Chondrocyte (in vitro differentiated cells): ENCODE results near the gene DOCK6. TPM values are rescaled to one million over a fixed set of nuclear protein-coding genes. Genes with fewer than 3 reads are reported as not detected.
A peak's percentile ranks its signal among the peaks of the same experiment; 100 is the strongest.

ENCODE experiments used
- DNase-seq: peaks from one replicate; pipeline ENCODE4 v3.0.0; 2021; ENCODE audit warnings: mixed read lengths, low spot score
- H3K27ac Mint-ChIP-seq: one replicate; pipeline ENCODE4 v1.8.0; 2021; ENCODE audit warnings: mild to moderate bottlenecking, moderate library complexity, mixed read lengths; ENCODE audit not compliant: unreplicated experiment
- H3K27me3 Mint-ChIP-seq: 2 replicates; pipeline ENCODE4 v1.8.0; 2021; ENCODE audit warnings: low read depth, mixed read lengths
- H3K36me3 Mint-ChIP-seq: 2 replicates; pipeline ENCODE4 v1.8.0; 2021; ENCODE audit warnings: low read depth, mixed read lengths
- H3K4me1 Mint-ChIP-seq: 2 replicates; pipeline ENCODE4 v1.8.0; 2021; ENCODE audit warnings: low read depth, mild to moderate bottlenecking, mixed read lengths
- H3K4me3 Mint-ChIP-seq: one replicate; pipeline ENCODE4 v1.8.0; 2021; ENCODE audit warnings: mild to moderate bottlenecking, moderate library complexity, mixed read lengths; ENCODE audit not compliant: unreplicated experiment
- H3K9me3 Mint-ChIP-seq: 2 replicates; pipeline ENCODE4 v1.8.0; 2021; ENCODE audit warnings: low read depth, mixed read lengths
- CTCF ChIP-seq: fragments of 200-600 bp; sonication (generic); IDR thresholded peaks from 2 replicates; pipeline ENCODE4 v1.5.0; 2021; ENCODE audit warnings: antibody characterized with exemption, mild to moderate bottlenecking, moderate library complexity
- total RNA-seq: library from RNA; stranded (reverse); gene quantifications from 3 replicates; pipeline ENCODE4 v1.2.1, GENCODE V29; 2021

The DOCK6 gene
- total RNA-seq, 1 donor from 2014 or later: 44.4 TPM

- Mint-ChIP-seq H3K4me3 (no peak overlapping the region), H3K27me3 (no peaks in the 10 kb centered on the region), H3K4me1 (peaks cover 45% of the 10 kb centered on the region), H3K36me3 (peaks cover 1% of the 10 kb centered on the region), H3K27ac (no peak overlapping the region), H3K9me3 (no peaks in the 10 kb centered on the region)
- TF ChIP-seq CTCF: no peak
- no peak for DNase-seq
Measured at GRCh38 chr19:11201791-11202190, 60.5 kb downstream of the DOCK6 start.

GRCh38 chr19:11200931-11201330 lies 61.4 kb downstream of the DOCK6 start:
- Mint-ChIP-seq H3K36me3 (peaks cover 1% of the 10 kb centered on the region), H3K4me3 (no peak overlapping the region), H3K27me3 (no peaks in the 10 kb centered on the region), H3K9me3 (no peaks in the 10 kb centered on the region), H3K27ac (no peak overlapping the region), H3K4me1 (peaks cover 52% of the 10 kb centered on the region)
- peak; percentile 84 for DNase-seq
- TF ChIP-seq CTCF: no peak

- peaks cover 4% of the 10 kb centered on the region for H3K36me3 Mint-ChIP-seq
- peaks cover 54% of the 10 kb centered on the region for H3K4me1 Mint-ChIP-seq
- H3K27ac Mint-ChIP-seq: no peak overlapping the region
- no peak for TF ChIP-seq CTCF
- H3K9me3 Mint-ChIP-seq: no peaks in the 10 kb centered on the region
- H3K27me3 Mint-ChIP-seq: no peaks in the 10 kb centered on the region
- peak; percentile 92 for DNase-seq
- no peak overlapping the region for H3K4me3 Mint-ChIP-seq
Measured at GRCh38 chr19:11200015-11200574, 62.2 kb downstream of the DOCK6 start.

GRCh38 chr19:11199517-11199916 lies 62.8 kb downstream of the DOCK6 start:
- TF ChIP-seq CTCF: no peak
- peaks cover 4% of the 10 kb centered on the region for H3K36me3 Mint-ChIP-seq
- no peak overlapping the region for H3K27ac Mint-ChIP-seq
- no peaks in the 10 kb centered on the region for H3K9me3 Mint-ChIP-seq
- no peak overlapping the region for H3K4me3 Mint-ChIP-seq
- peaks cover 51% of the 10 kb centered on the region for H3K4me1 Mint-ChIP-seq
- DNase-seq: no peak
- H3K27me3 Mint-ChIP-seq: no peaks in the 10 kb centered on the region

GRCh38 chr19:11198769-11199424 lies 63.4 kb downstream of the DOCK6 start:
- Mint-ChIP-seq H3K4me1 (peaks cover 50% of the 10 kb centered on the region), H3K36me3 (peaks cover 4% of the 10 kb centered on the region), H3K27ac (peak overlapping the region; percentile 88), H3K27me3 (no peaks in the 10 kb centered on the region), H3K4me3 (no peak overlapping the region), H3K9me3 (no peaks in the 10 kb centered on the region)
- no peak for TF ChIP-seq CTCF
- DNase-seq: no peak
